Hepatocyte (in vitro differentiated cells): ENCODE data around the gene NCKAP5L.

ENCODE experiments used
- CTCF ChIP-seq: fragments of 200-600 bp; sonication (generic); IDR thresholded peaks from 2 replicates; pipeline ENCODE4 v1.5.1; 2016; ENCODE audit warnings: antibody characterized with exemption, mild to moderate bottlenecking; ENCODE audit not compliant: poor library complexity
- EZH2 ChIP-seq: fragments of 200-600 bp; sonication (generic); IDR thresholded peaks from 2 replicates; pipeline ENCODE4 v1.6.1; 2016; ENCODE audit warnings: antibody characterized with exemption, mild to moderate bottlenecking, borderline replicate concordance
- EZH2phosphoT487 ChIP-seq: fragments of 200-600 bp; sonication (generic); IDR thresholded peaks from one replicate; pipeline ENCODE4 v1.6.1; 2018; ENCODE audit warnings: antibody characterized with exemption, mild to moderate bottlenecking, low read depth, moderate library complexity; ENCODE audit not compliant: unreplicated experiment, severe bottlenecking

- TF ChIP-seq CTCF (no peak), EZH2phosphoT487 (no peak), EZH2 (no peak)
These were observed 17.8 kb upstream of the NCKAP5L start for GRCh38 chr12:49846032-49846431.
